CD4-positive, alpha-beta T cell treated with Interleukin-15 for 1 hour (primary cell): ENCODE measurements around the gene HOXB7.

Experiments
- DNase-seq: peaks from one replicate; pipeline ENCODE4 v3.0.0-alpha.2; 2020

Gene HOXB7

GRCh38 chr17:48622857-48623256, 12.0 kb upstream of the HOXB7 start:
- DNase-seq = no peak

- DNase-seq = no peak
Measured at GRCh38 chr17:48621410-48622392, 10.9 kb upstream of the HOXB7 start.

DNA sequence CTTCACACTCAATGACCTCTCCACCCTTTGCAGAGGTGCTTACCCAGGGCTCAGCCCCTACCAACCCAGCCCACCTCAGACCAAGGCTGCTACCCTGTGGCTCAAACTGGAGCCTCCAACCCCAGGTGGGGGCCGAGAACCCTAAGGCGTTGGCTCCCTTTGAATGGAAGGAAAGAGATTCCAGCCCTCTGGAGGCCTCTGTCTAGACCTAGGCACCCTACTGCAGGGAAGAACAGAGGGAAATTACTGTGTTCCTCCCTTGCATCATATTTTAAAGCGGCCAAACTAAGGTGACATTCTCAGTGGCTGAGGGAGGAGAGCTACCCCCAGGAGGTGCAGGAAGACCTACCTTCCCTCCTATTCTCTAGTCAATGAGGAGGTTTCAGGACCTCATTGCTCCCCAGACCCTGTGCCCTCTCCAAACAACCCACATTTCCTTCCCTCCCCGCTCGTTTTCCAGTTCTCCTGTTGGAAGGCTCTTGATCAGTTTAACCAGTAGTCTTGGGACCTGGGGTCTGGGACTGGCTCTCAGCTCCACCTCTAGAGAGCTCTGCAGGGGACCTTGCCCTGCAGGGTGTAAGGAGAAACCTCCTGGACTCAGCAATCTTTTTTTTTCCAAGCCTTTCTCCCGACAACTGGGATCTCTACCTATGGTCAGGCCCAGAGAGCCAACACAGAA, 9.8 kb upstream of the HOXB7 start:
- DNase-seq = no peak

DNA sequence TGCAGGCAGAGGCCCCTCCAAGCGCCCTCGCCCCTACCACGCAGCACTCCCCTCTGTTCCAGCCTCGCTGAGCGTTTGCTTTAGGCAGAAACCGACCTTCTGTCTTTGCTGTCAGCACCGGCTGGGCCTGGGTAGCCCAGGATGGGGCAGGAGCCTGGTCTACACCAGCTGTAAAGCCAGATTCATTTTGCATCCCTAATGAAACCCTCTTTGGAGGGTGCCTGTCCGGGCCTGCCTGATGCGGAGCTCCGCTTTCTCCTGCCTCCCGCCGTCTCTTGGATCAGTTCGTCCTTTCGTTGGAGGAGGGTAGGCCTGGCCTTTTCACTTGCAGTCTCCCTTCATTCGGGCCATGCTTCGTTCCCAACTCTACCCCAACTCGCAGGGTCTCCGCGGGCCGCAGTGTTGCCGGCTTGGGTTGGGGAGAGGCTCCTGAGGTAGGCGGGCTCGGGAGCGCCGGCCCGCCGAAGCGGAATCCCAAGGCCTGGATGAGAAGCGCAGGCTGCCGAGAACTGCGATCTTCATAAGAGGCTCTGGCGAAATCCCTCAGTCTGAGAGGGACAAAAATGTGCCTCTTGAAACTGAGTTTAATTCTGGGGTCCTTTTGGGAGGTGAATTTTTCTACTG, 9.1 kb upstream of the HOXB7 start:
- no peak for DNase-seq

DNA sequence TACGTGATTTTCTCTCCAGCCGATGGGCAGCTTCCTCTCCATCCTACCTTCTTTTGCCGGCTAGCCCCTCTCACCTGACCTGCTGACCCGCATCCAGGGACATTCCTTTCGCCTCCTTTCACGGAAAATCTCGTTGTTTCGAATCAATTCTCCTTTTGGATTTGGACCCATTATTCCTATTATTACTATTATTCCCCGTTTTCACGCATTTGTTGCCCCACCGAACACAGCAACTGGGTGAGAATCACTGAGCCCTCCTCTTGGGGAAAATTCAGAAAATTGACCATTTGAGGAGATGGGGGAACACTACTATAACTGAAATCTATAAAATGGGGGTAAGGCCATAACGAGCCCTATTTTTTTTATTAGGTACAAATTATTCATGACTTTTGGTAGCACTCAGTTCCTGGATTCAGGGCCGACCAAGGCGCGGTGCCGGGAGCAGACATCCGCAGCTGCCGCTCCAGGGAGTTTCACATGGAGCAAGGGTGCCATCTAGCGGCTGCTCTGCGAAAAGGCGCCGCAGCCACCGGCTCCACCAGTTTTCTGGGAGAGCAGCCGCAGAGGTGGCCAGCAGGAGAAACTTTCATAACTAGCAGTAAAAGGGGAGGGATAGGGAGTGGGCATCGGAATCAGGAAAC, 7.6 kb upstream of the HOXB7 start:
- peak; percentile 75 for DNase-seq

DNA sequence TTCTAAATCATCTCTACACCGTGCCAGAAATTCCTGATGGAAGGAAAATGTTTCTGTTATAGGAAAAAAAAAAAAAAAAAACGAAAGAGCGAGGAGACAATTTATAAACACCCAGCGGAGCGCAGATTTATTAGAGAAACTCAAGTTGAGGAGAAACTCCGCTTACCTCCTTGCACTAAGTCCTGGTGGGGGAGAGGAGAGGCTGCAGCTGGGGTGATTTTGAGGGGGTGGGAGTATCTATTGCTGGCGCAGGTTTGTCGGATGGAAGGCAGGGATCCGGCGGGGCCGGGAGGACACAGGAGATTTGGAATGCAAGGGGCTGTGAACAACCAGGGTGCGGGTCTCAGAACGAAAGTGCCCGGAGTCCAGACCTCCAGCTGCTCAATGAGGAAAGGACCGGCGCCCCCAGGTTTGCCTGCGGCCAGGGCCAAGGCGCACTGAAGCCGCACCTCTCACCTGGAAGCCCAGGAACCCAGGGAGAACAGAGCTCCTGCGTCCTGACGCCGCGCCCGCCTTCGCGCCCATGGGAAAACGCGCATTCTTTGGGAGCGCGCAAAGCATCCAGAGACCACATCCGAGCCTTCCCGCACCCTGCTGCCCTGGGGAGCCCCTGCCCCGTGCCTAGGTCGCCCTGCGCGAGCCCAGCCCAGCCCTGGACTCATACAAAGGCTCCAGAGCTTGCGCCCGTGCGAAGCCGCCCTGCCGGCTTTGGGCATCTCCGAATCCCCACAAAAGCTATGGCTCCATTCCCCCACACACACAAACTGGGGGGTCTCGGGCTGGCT, 6.8 kb upstream of the HOXB7 start:
- no peak for DNase-seq

GRCh38 chr17:48616717-48617470, 6.1 kb upstream of the HOXB7 start:
- DNase-seq = no peak

DNA sequence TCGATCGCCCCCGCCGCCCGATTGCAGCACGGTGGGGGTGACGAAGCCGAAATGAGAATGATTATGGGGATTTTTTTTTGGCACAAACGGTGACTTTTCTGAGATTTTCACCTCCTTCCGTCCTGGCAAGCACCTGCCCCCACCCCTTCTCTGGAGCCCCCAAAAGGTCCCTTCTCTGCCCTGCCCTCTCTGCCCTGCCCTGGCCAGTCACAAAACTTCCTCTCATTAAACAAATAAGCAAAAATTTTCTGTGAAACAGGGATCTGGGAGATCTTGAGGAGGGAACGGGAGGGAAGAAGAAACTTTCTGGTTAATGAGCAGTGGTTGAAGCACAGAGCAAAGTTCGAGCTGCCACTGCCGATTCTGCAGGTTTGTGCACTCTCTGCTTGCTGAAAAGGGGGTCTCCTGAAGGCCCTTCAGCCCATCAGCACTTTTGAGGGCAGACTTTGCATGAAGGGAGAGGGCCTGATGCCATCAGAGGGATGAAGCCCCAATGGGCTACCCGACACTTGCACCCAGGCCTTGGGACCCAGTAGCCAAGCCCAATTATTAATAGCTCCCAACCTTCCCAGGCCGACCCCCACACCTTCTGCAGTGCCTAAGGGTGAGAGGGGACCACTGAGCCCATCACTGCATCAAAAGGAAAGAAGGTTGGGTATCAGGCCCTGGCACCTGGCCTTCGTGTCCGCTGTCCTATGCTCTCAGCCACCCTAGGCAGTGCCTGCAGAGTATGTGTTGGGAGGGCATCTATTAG, 5.3 kb upstream of the HOXB7 start:
- no peak for DNase-seq

DNA sequence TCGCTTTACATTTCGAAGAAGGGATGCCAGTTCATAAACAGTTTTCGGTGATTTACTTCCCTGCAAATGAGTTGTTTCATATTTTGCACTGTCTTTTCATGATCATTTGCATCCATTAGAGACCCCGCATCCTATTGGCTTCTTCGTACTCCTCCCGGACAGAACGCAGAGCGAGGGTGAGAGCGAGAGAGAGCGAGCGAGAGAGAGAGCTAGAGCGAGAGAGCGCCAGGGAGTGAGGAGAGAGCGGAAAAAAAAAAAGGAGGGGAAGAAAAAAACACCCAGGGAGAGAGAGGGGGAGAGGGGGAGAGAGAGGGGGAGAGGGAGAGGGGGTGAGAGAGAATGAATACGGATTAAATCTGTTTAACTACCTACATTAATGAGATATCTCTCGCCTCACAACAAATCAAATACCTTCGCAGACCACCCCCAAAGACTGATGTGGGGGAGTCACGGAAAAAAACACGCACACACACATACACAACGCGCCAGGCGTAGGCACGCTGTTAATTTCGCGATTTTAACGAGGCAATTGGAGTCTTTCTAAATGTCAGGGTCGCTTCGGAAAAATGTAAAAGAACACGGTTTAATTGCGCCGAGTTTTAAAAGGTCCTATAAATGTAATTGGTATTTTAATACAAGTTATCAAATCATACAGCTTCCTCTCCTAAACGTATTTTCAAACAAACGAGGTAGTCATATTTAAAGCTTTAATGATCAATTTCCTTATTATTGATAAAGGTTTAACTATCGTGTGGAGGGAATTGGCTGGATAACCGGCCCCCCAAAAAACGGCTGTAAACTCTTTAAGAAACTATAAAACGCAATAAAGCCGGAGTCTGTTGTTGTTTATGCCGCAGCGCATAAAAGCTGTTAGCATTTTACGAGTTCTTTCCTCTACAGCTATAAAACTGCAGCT, 4.5 kb upstream of the HOXB7 start, which contains the start of gene HOXB8:
Gene HOXB8 (minus strand): TSS at position 246 of the 916 bp plus-strand sequence. CDS start 588 bp downstream, outside the sequence.
- no peak for DNase-seq

DNA sequence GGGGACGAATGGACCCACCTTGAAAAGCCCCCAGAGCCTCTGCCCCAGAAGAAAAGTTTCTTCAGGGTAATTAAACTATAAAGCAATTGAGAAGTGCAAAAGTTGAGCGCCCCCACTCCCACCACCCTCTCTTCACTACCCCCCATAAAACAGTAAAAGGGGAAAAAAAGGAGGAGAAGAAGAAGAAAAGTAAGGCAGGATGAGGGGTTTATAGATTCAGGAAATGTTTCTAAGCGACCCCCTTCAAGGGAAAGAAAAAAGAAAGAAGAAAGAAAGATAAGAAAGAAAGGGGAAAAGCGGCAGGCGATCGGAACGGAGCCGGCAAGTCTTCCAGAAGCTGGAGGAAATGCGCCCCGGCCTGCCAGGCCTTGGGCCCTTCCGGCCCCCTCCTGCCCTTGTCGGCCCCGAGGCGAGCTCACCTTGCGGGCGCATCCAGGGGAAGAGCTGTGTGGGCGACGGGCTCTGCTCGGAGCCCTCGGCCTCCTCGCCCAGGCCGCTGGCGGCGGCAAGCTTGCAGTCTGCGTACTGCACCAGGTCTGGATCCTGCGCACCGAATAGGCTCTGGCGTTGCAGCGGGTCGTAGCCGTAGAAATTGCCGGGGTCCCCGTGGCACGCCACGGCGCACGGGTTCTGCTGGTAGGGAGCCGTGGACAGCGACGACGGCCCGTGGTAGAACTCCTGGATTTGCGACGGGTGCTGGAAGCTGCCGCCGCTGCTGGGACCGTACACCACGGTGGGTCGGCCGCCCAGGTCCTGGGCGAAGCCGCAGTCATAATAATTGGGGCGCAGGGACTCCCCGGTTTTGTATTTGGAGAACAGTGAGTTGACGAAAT, 3.3 kb upstream of the HOXB7 start:
- DNase-seq = no peak

DNA sequence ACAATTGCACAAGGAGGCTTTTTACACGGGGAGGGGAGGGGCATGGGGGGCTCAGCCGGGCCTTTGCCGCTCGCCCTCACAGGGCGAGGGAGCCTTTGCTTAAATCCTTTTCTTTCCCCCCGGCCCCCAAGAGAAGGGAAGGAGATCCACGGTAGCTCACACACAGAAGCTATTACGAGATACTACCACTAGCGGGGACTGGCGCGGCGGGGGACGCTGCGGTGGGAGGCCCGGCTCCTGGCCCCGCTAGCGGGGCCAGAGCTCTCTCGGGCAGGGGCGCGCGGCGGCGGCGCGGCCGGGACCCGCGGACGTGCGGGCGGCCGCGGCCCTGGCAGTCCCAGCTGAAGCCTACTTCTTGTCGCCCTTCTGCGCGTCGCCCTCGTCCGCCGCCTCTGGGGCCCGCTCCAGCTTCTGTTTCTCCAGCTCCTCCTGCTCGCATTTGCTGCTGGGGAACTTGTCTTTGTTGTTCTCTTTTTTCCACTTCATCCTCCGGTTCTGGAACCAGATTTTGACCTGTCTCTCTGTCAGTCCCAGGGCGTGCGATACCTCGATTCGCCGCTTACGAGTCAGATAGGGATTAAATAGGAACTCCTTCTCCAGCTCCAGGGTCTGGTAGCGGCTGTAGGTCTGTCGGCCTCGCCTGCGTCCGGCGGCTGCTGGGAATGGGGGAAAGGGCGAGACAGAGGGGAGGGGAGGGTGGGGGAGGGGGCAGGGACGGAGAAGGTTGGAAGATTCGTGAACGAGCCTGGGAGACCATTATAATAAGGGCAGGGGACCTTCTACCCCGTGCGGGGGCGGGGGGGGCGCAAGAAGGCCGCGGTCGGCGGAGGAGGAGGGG, 2.3 kb upstream of the HOXB7 start:
- peak; percentile 35 for DNase-seq

- no peak for DNase-seq
Measured at GRCh38 chr17:48612456-48612853, 1.6 kb upstream of the HOXB7 start.

GRCh38 chr17:48611681-48612455, 1.1 kb upstream of the HOXB7 start:
- no peak for DNase-seq

DNA sequence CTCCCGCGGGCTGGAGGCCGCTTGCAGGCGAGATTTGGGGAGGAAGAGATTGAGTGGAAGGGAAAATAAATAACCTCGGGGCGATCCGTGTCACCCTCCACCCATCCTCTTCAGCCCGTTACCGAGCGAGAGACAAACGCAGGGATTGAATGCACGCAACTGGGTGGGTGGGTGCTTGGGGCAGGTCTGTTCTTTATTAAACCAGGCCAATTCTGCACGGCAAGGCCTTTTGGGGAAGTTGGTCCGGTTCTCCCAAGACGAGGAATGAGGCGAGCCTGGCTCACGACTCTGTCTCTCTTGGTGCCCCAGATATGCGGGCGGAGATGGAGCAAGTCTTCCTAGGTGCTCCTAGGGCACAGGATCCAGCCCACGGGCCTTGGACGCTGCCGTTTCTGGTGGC, 396 bp upstream of the HOXB7 start:
- no peak for DNase-seq

- no peak for DNase-seq
Measured at GRCh38 chr17:48609759-48610281, 997 bp downstream of the HOXB7 start.

DNA sequence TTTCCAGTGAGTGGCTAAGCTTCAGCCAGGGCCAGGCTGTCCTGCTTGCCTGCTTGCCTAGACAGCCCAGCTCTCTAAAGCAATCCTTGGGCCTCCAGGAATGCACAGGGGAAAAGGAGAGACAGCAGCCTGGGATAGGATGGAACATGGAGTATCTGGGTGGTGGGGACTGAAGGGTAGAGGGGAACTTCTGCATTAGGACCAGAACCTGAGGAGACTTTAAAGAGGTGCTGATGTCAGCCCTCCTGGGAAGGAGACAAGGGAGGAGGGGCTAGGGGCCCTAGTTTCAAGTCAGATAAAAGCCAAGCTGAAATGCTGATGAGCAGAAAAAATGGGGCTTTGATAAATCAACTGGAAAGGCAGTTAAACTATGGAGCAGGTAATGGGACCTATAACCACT, 1.8 kb downstream of the HOXB7 start:
- no peak for DNase-seq

GRCh38 chr17:48608494-48608834, 2.4 kb downstream of the HOXB7 start:
- DNase-seq = no peak
